Spleen (tissue), 11 donors: ENCODE data around the gene SIM2. TPM values are rescaled to one million over a fixed set of nuclear protein-coding genes. Genes with fewer than 3 reads are reported as not detected.

Experiments
- DNase-seq: peaks from one replicate; pipeline ENCODE4 v3.0.0-alpha.2; 2020
- H3K27ac ChIP-seq, 8 donors: fragments of 200-600 bp; sonication (generic) in 7 of 8; 1 replicate in 4 of 8; 2 replicates in 4 of 8; pipeline versions ENCODE4 v1.5.0 to v1.8.0; 2016 to 2021; ENCODE audit warnings: inconsistent platforms in 4 of 8, mild to moderate bottlenecking in 4 of 8, moderate library complexity in 1 of 8
- H3K27me3 ChIP-seq, 7 donors: fragments of 200-600 bp; sonication (generic) in 6 of 7; replicated peaks in 1 of 7; 1 replicate in 4 of 7; 2 replicates in 3 of 7; pipeline versions ENCODE4 v1.5.0 to v1.8.0; 2016 to 2021; ENCODE audit warnings: inconsistent platforms in 3 of 7, mild to moderate bottlenecking in 1 of 7
- H3K36me3 ChIP-seq, 6 donors: fragments of 200-600 bp; sonication (generic) in 5 of 6; 1 replicate in 4 of 6; 2 replicates in 2 of 6; pipeline versions ENCODE4 v1.5.0 to v1.8.0; 2016 to 2021; ENCODE audit warnings: inconsistent platforms in 2 of 6
- H3K4me1 ChIP-seq, 6 donors: fragments of 200-600 bp; sonication (generic) in 5 of 6; 1 replicate in 3 of 6; 2 replicates in 3 of 6; pipeline versions ENCODE4 v1.5.0 to v1.8.0; 2016 to 2021; ENCODE audit warnings: inconsistent platforms in 3 of 6
- H3K4me3 ChIP-seq, 8 donors: fragments of 200-600 bp; sonication (generic) in 7 of 8; 1 replicate in 4 of 8; 2 replicates in 4 of 8; pipeline versions ENCODE4 v1.5.0 to v1.8.0; 2016 to 2021; ENCODE audit warnings: inconsistent platforms in 4 of 8, mild to moderate bottlenecking in 4 of 8, moderate library complexity in 2 of 8
- H3K9me3 ChIP-seq, 8 donors: fragments of 200-600 bp; sonication (generic) in 7 of 8; 1 replicate in 4 of 8; 2 replicates in 4 of 8; pipeline versions ENCODE4 v1.5.0 to v1.8.0; 2016 to 2021; ENCODE audit warnings: inconsistent platforms in 4 of 8
- CTCF ChIP-seq, 11 experiments: fragments of 200-600 bp in 7 of 11; fragments of 450-650 bp in 4 of 11; sonication (generic) in 4 of 11; IDR thresholded peaks in 8 of 11; conservative IDR thresholded peaks in 3 of 11; 1 replicate in 7 of 11; 2 replicates in 4 of 11; pipeline versions ENCODE4 v1.4.0 to v1.8.0; 2016 to 2021; ENCODE audit warnings: antibody characterized with exemption in 11 of 11, inconsistent platforms in 4 of 11, mild to moderate bottlenecking in 1 of 11
- POLR2A ChIP-seq, 3 donors: fragments of 450-650 bp; IDR thresholded peaks; one replicate each; pipeline ENCODE4 v1.5.1; 2017; ENCODE audit warnings: antibody characterized with exemption in 3 of 3, mild to moderate bottlenecking in 1 of 3
- POLR2AphosphoS5 ChIP-seq, 3 donors: sonication (generic); formaldehyde crosslinking; IDR thresholded peaks; one replicate each; pipeline ENCODE4 v1.5.1; 2017; ENCODE audit warnings: antibody characterized with exemption in 3 of 3
- WGBS, 5 donors: extraction: QIAGEN DNeasy Blood & Tissue Kit in 3 of 5; methylation state at CpG; one replicate each; pipeline versions ENCODE4 v1.1.5 to v1.1.7; 2013 to 2018; 5-methylcytosine and 5-hydroxymethylcytosine counted together
- intact Hi-C: fragments of 100-400 bp; cut with DNase I; formaldehyde crosslinking; loops from one replicate; pipeline ENCODE4 v1.15.0; 2023; ENCODE audit warnings: low total_unique reads
- polyA plus RNA-seq, 3 donors: library from polyadenylated mRNA; stranded (reverse); fragments of 200-250 nt; gene quantifications; one replicate each; pipeline ENCODE4 v1.2.1, GENCODE V29; 2013
- total RNA-seq, 7 donors: library from RNA; depleted of rRNA in 3 of 7; stranded (reverse); fragments of >200 nt in 3 of 7; fragmentation: NEBNext Ultra II Directional in 4 of 7; extraction: Animal tissue kit (Norgen Biotek cat#: 25700) in 4 of 7; gene quantifications; one replicate each; pipeline versions ENCODE4 v1.1.0 to v1.2.1, GENCODE V29; 2016 to 2021
- donor health status: healthy with polysubstance abuse.
- donor health status: DM: no; HTN: no; CAD: no; lungs with moderate emphysema.
- donor health status: DM: no; HTN: no; CAD: no.
- donor health status: Bipolar disorder and iron deficiency.
- donor health status: healthy.
- donor health status: DM: no; HTN: no; CAD: no.
- donor health status: DM: yes; HTN: yes; CAD: no.

Gene SIM2
- total and polyA plus RNA-seq, 10 donors: not detected

- no peaks in the 10 kb centered on the region for H3K36me3 ChIP-seq
- no peak for DNase-seq
- H3K4me1 ChIP-seq: peaks cover 14 to 83% (median 70%) of the 10 kb centered on the region in 6 donors
- peak overlapping the region in 1 of 8 donors; percentile 10 for H3K4me3 ChIP-seq
- TF ChIP-seq CTCF (IDR thresholded peaks at IDR 0.05 in 8 of 11, conservative IDR thresholded peaks at IDR 0.05 in 3 of 11) (no peak), POLR2A (IDR thresholded peaks at IDR 0.05) (no peak), POLR2AphosphoS5 (IDR thresholded peaks at IDR 0.05) (no peak)
- 6 to 8% (median 6%) methylated on average over 18 to 22 of the region's 22 CpGs for WGBS, 5 donors
- H3K27ac ChIP-seq: no peak overlapping the region
- H3K9me3 ChIP-seq: no peaks in the 10 kb centered on the region
- H3K27me3 ChIP-seq: peaks cover 36 to 100% (median 100%) of the 10 kb centered on the region in 7 donors
- intact Hi-C loops: no loop called here
Observed at GRCh38 chr21:36705679-36706481, 7.0 kb downstream of the SIM2 start.

- H3K9me3 ChIP-seq: no peaks in the 10 kb centered on the region
- no peak overlapping the region for H3K27ac ChIP-seq
- H3K4me3 ChIP-seq: peak overlapping the region in 1 of 8 donors; percentile 2
- H3K4me1 ChIP-seq: peaks cover 14 to 78% (median 64%) of the 10 kb centered on the region in 6 donors
- WGBS, 5 donors: 4 to 7% (median 7%) methylated on average over 13 of the region's 13 CpGs
- no peaks in the 10 kb centered on the region for H3K36me3 ChIP-seq
- peaks cover 32 to 100% (median 100%) of the 10 kb centered on the region in 7 donors for H3K27me3 ChIP-seq
- peak; percentile 14 for DNase-seq
- TF ChIP-seq POLR2A (IDR thresholded peaks at IDR 0.05) (no peak), POLR2AphosphoS5 (IDR thresholded peaks at IDR 0.05) (no peak)
- intact Hi-C loops: no loop called here
Observed at GRCh38 chr21:36706482-36706852, 7.6 kb downstream of the SIM2 start.

- no peak for DNase-seq
- H3K4me3 ChIP-seq: peak overlapping the region in 1 of 8 donors; percentile 2
- intact Hi-C loops: no loop called here
- H3K9me3 ChIP-seq: no peaks in the 10 kb centered on the region
- peaks cover 27 to 100% (median 99%) of the 10 kb centered on the region in 7 donors for H3K27me3 ChIP-seq
- peaks cover 14 to 73% (median 60%) of the 10 kb centered on the region in 6 donors for H3K4me1 ChIP-seq
- 6 to 13% (median 8%) methylated on average over 32 of the region's 32 CpGs for WGBS, 5 donors
- H3K36me3 ChIP-seq: no peaks in the 10 kb centered on the region
- TF ChIP-seq POLR2A (IDR thresholded peaks at IDR 0.05) (no peak), CTCF (IDR thresholded peaks at IDR 0.05 in 8 of 11, conservative IDR thresholded peaks at IDR 0.05 in 3 of 11) (no peak), POLR2AphosphoS5 (IDR thresholded peaks at IDR 0.05) (no peak)
- H3K27ac ChIP-seq: no peak overlapping the region
Observed at GRCh38 chr21:36706951-36707762, 8.2 kb downstream of the SIM2 start.

GRCh38 chr21:36707763-36708285, 8.9 kb downstream of the SIM2 start:
- peaks cover 14 to 73% (median 60%) of the 10 kb centered on the region in 6 donors for H3K4me1 ChIP-seq
- no peak overlapping the region for H3K27ac ChIP-seq
- DNase-seq: no peak
- intact Hi-C loops: no loop called here
- 2 to 6% (median 6%) methylated on average over 21 to 53 of the region's 53 CpGs for WGBS, 5 donors
- no peaks in the 10 kb centered on the region for H3K9me3 ChIP-seq
- no peak for TF ChIP-seq CTCF (IDR thresholded peaks at IDR 0.05 in 8 of 11, conservative IDR thresholded peaks at IDR 0.05 in 3 of 11)
- no peak for TF ChIP-seq POLR2AphosphoS5 (IDR thresholded peaks at IDR 0.05)
- no peak for TF ChIP-seq POLR2A (IDR thresholded peaks at IDR 0.05)
- H3K36me3 ChIP-seq: no peaks in the 10 kb centered on the region
- peak overlapping the region in 3 of 8 donors; percentile 2 to 39 (median 17) for H3K4me3 ChIP-seq
- H3K27me3 ChIP-seq: peaks cover 26 to 100% (median 98%) of the 10 kb centered on the region in 7 donors
